Left ventricle myocardium inferior (tissue), 1 donor: ENCODE results near the gene KCNJ6. TPM values are rescaled to one million over a fixed set of nuclear protein-coding genes. Genes with fewer than 3 reads are reported as not detected.

ENCODE experiments used
- DNase-seq: peaks from one replicate; pipeline ENCODE4 v3.0.0-alpha.2; 2020
- H3K27ac ChIP-seq: fragments of 200-600 bp; replicated peaks from 2 replicates; pipeline ENCODE4 v1.8.0; 2021
- H3K27me3 ChIP-seq: fragments of 200-600 bp; 2 replicates; pipeline ENCODE4 v1.8.0; 2021; ENCODE audit warnings: low read depth
- H3K36me3 ChIP-seq: fragments of 200-600 bp; 2 replicates; pipeline ENCODE4 v1.8.0; 2021
- H3K4me1 ChIP-seq: fragments of 200-600 bp; 2 replicates; pipeline ENCODE4 v1.8.0; 2021
- H3K4me3 ChIP-seq: fragments of 200-600 bp; 2 replicates; pipeline ENCODE4 v1.8.0; 2021; ENCODE audit warnings: mild to moderate bottlenecking, moderate library complexity
- H3K9me3 ChIP-seq: fragments of 200-600 bp; replicated peaks from 2 replicates; pipeline ENCODE4 v1.8.0; 2021
- intact Hi-C: fragments of 100-400 bp; cut with micrococcal nuclease; formaldehyde crosslinking; loops from one replicate; pipeline ENCODE4 v1.11.0; 2022
- total RNA-seq: library from RNA; stranded (reverse); fragmentation: NEBNext Ultra II Directional; extraction: Animal tissue kit (Norgen Biotek cat#: 25700); gene quantifications from one replicate; pipeline ENCODE4 v1.2.1, GENCODE V29; 2021
- TF ChIP-seq, protein P1 (sequence below): fragments of 200-600 bp; IDR thresholded peaks from 2 replicates; pipeline ENCODE4 v1.8.0; 2021; ENCODE audit warnings: antibody characterized with exemption, mild to moderate bottlenecking, borderline replicate concordance
- donor health status: DM: no; HTN: yes; CAD: no; lungs with severe emphysema.

The KCNJ6 gene
- total RNA-seq, 1 donor from 2014 or later, result not detected

DNA sequence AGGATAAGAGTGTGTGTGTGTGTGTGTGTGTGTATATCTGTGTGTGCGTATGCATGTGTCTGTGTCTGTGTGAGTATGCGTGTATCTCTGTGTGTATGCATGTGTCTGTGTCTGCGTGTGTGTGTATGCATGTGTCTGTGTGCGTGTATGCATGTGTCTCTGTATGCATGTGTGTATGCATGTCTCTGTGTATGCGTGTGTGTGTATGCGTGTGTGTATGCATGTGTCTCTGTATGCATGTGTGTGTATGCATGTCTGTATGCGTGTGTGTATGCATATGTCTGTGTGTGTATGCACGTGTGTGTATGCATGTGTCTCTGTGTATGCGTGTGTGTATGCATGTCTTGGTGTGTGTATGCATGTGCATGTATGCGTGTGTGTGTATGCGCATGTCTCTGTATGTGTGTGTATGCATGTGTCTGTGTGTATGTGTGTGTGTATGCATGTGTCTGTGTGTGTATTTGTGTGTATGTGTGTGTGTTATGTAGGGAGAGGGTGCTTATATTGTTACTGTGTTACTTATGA lies 301.8 kb downstream of the KCNJ6 start:
- intact Hi-C loops, result no loop called here
- DNase-seq, result no peak
- Histone ChIP-seq H3K36me3 (no peaks in the 10 kb centered on the region), H3K27ac (no peak overlapping the region), H3K27me3 (no peaks in the 10 kb centered on the region), H3K4me3 (no peak overlapping the region), H3K4me1 (no peaks in the 10 kb centered on the region), H3K9me3 (peaks cover 12% of the 10 kb centered on the region)
- TF ChIP-seq, protein P1, sequence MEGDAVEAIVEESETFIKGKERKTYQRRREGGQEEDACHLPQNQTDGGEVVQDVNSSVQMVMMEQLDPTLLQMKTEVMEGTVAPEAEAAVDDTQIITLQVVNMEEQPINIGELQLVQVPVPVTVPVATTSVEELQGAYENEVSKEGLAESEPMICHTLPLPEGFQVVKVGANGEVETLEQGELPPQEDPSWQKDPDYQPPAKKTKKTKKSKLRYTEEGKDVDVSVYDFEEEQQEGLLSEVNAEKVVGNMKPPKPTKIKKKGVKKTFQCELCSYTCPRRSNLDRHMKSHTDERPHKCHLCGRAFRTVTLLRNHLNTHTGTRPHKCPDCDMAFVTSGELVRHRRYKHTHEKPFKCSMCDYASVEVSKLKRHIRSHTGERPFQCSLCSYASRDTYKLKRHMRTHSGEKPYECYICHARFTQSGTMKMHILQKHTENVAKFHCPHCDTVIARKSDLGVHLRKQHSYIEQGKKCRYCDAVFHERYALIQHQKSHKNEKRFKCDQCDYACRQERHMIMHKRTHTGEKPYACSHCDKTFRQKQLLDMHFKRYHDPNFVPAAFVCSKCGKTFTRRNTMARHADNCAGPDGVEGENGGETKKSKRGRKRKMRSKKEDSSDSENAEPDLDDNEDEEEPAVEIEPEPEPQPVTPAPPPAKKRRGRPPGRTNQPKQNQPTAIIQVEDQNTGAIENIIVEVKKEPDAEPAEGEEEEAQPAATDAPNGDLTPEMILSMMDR, result no peak

DNA sequence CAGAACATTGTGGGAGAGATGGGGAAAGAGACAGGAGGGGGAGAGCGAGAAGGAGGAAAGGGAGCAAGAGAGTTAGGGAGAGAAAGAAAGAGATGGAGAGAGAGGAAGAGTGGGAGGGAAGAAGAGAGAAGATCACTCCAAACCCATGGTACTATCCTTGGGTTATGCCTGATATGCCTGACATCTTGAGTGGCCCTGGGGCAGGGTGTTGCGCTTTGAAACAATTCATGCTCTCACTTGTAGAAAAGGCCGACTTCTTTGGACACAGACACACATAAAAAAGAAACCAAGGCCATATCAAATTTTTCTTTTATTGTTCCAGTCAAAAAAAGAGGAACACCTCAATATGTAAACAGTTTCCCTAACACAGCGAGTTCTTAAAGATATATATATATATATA lies 309.2 kb downstream of the KCNJ6 start:
- Histone ChIP-seq H3K4me3 (no peak overlapping the region), H3K27me3 (no peaks in the 10 kb centered on the region), H3K9me3 (no peaks in the 10 kb centered on the region), H3K36me3 (no peaks in the 10 kb centered on the region), H3K27ac (no peak overlapping the region), H3K4me1 (no peaks in the 10 kb centered on the region)
- TF ChIP-seq, protein P1, result no peak
- DNase-seq, result no peak
- intact Hi-C loops, result no loop called here

- Histone ChIP-seq H3K36me3 (no peaks in the 10 kb centered on the region), H3K27me3 (no peaks in the 10 kb centered on the region), H3K9me3 (no peaks in the 10 kb centered on the region), H3K4me1 (no peaks in the 10 kb centered on the region), H3K27ac (no peak overlapping the region), H3K4me3 (no peak overlapping the region)
- DNase-seq, result no peak
- intact Hi-C loops, result no loop called here
- TF ChIP-seq, protein P1, result no peak
Measured at GRCh38 chr21:37606549-37606948, 309.7 kb downstream of the KCNJ6 start.

DNA sequence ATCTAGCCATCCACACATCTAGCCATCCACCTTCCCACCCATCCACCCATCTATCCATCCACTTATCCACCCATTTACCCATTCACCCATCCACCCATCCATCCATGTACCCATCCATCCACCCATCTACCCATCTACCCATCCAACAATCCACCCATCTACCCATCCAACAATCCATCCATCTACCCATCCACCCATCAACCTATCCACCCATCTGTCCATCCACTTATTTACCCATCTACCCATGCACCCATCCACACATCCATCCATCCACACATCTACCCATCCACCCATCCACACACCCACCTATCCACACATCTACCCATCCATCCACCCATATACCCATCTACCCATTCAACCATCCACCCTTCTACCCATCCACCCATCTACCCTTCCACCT lies 311.3 kb downstream of the KCNJ6 start:
- Histone ChIP-seq H3K4me1 (no peaks in the 10 kb centered on the region), H3K9me3 (no peaks in the 10 kb centered on the region), H3K36me3 (no peaks in the 10 kb centered on the region), H3K27me3 (no peaks in the 10 kb centered on the region), H3K27ac (no peak overlapping the region), H3K4me3 (no peak overlapping the region)
- intact Hi-C loops, result no loop called here
- TF ChIP-seq, protein P1, result no peak
- DNase-seq, result no peak

GRCh38 chr21:37603129-37603528 lies 313.1 kb downstream of the KCNJ6 start:
- Histone ChIP-seq H3K36me3 (no peaks in the 10 kb centered on the region), H3K27ac (no peak overlapping the region), H3K4me3 (no peak overlapping the region), H3K4me1 (no peaks in the 10 kb centered on the region), H3K9me3 (no peaks in the 10 kb centered on the region), H3K27me3 (no peaks in the 10 kb centered on the region)
- intact Hi-C loops, result no loop called here
- TF ChIP-seq, protein P1, result no peak
- no peak for DNase-seq
